ENCODE results near the gene ZNF280C.

GRCh38 chrX:130247996-130248395 is 20.7 kb downstream of the ZNF280C start:
- TF ChIP-seq, protein P1, sequence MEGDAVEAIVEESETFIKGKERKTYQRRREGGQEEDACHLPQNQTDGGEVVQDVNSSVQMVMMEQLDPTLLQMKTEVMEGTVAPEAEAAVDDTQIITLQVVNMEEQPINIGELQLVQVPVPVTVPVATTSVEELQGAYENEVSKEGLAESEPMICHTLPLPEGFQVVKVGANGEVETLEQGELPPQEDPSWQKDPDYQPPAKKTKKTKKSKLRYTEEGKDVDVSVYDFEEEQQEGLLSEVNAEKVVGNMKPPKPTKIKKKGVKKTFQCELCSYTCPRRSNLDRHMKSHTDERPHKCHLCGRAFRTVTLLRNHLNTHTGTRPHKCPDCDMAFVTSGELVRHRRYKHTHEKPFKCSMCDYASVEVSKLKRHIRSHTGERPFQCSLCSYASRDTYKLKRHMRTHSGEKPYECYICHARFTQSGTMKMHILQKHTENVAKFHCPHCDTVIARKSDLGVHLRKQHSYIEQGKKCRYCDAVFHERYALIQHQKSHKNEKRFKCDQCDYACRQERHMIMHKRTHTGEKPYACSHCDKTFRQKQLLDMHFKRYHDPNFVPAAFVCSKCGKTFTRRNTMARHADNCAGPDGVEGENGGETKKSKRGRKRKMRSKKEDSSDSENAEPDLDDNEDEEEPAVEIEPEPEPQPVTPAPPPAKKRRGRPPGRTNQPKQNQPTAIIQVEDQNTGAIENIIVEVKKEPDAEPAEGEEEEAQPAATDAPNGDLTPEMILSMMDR (IDR thresholded peaks at IDR 0.05) = no peak
- TF ChIP-seq POLR2A (IDR thresholded peaks at IDR 0.05) = no peak

All from uterus (tissue), 2 donors.